SK-N-SH treated with all-trans-retinoic acid at 6 μM for 48 hours (cell line): ENCODE data around the gene MLPH.

Source experiments
- ATAC-seq: fragments of 200-7000 bp; cut with Tn5 transposase; 3 replicates; pipeline ENCODE4 v1.9.1; 2020; ENCODE audit warnings: mild to moderate bottlenecking, moderate library complexity
- ARNTL ChIP-seq: fragments of 450-650 bp; formaldehyde crosslinking; IDR thresholded peaks from 2 replicates; pipeline ENCODE4 v1.5.0; 2020; ENCODE audit warnings: low read depth, mild to moderate bottlenecking, moderate library complexity, borderline replicate concordance
- BACH2 ChIP-seq: fragments of 250-450 bp; sonication (Bioruptor Pico); IDR thresholded peaks from 2 replicates; pipeline ENCODE4 v1.9.0; 2021; ENCODE audit warnings: mild to moderate bottlenecking, borderline replicate concordance
- GLIS3 ChIP-seq: fragments of 250-450 bp; sonication (Bioruptor Pico); IDR thresholded peaks from 2 replicates; pipeline ENCODE4 v1.5.0; 2020; ENCODE audit warnings: mild to moderate bottlenecking, moderate library complexity
- ISL1 ChIP-seq: fragments of 250-450 bp; sonication (Bioruptor Pico); IDR thresholded peaks from 2 replicates; pipeline ENCODE4 v2.1.2; 2022; ENCODE audit warnings: mild to moderate bottlenecking, moderate library complexity
- OSR1 ChIP-seq: fragments of 250-450 bp; sonication (Bioruptor Pico); IDR thresholded peaks from 2 replicates; pipeline ENCODE4 v1.8.0; 2022; ENCODE audit warnings: moderate library complexity, mild to moderate bottlenecking, inconsistent platforms
- PPARA ChIP-seq: fragments of 250-450 bp; sonication (Bioruptor Pico); IDR thresholded peaks from 2 replicates; pipeline ENCODE4 v1.5.0; 2020; ENCODE audit warnings: mild to moderate bottlenecking, borderline replicate concordance
- RARB ChIP-seq: fragments of 250-450 bp; sonication (Bioruptor Pico); IDR thresholded peaks from 2 replicates; pipeline ENCODE4 v1.8.0; 2021; ENCODE audit warnings: mild to moderate bottlenecking, moderate library complexity
- SNAI2 ChIP-seq: fragments of 250-450 bp; sonication (Bioruptor Pico); IDR thresholded peaks from 2 replicates; pipeline ENCODE4 v1.5.0; 2020; ENCODE audit warnings: mild to moderate bottlenecking, moderate library complexity
- TCF4 ChIP-seq: fragments of 250-450 bp; sonication (Bioruptor Pico); IDR thresholded peaks from 2 replicates; pipeline ENCODE4 v1.8.0; 2021; ENCODE audit warnings: mild to moderate bottlenecking, moderate library complexity, borderline replicate concordance
- TOX ChIP-seq: fragments of 250-450 bp; sonication (Bioruptor Pico); IDR thresholded peaks from 2 replicates; pipeline ENCODE4 v1.8.0; 2021; ENCODE audit warnings: mild to moderate bottlenecking, moderate library complexity, borderline replicate concordance
- ZC3H10 ChIP-seq: fragments of 250-450 bp; sonication (Bioruptor Pico); IDR thresholded peaks from 2 replicates; pipeline ENCODE4 v1.5.1; 2021; ENCODE audit warnings: mild to moderate bottlenecking, moderate library complexity
- ZFP3 ChIP-seq: fragments of 250-450 bp; sonication (Bioruptor Pico); IDR thresholded peaks from 2 replicates; pipeline ENCODE4 v1.5.0; 2020; ENCODE audit warnings: mild to moderate bottlenecking, moderate library complexity
- ZFP30 ChIP-seq: fragments of 450-650 bp; formaldehyde crosslinking; IDR thresholded peaks from 2 replicates; pipeline ENCODE4 v1.5.0; 2022; ENCODE audit warnings: mild to moderate bottlenecking, moderate library complexity
- ZNF565 ChIP-seq: fragments of 450-650 bp; formaldehyde crosslinking; conservative IDR thresholded peaks from 2 replicates; pipeline ENCODE4 v1.5.0; 2020; ENCODE audit warnings: low read depth, mild to moderate bottlenecking, moderate library complexity
- ZNF70 ChIP-seq: fragments of 450-650 bp; formaldehyde crosslinking; IDR thresholded peaks from 2 replicates; pipeline ENCODE4 v1.5.0; 2020; ENCODE audit warnings: mild to moderate bottlenecking, moderate library complexity
- ZNF8 ChIP-seq: fragments of 450-650 bp; formaldehyde crosslinking; IDR thresholded peaks from 2 replicates; pipeline ENCODE4 v1.5.0; 2020; ENCODE audit warnings: mild to moderate bottlenecking, moderate library complexity
- TF ChIP-seq, protein P1 (sequence below): fragments of 250-450 bp; sonication (Bioruptor Pico); IDR thresholded peaks from 2 replicates; pipeline ENCODE4 v1.5.1; 2021; ENCODE audit warnings: mild to moderate bottlenecking, moderate library complexity
- TF ChIP-seq, protein P2 (sequence below): fragments of 250-450 bp; sonication (Bioruptor Pico); IDR thresholded peaks from 2 replicates; pipeline ENCODE4 v1.8.0; 2021; ENCODE audit warnings: low read depth, mild to moderate bottlenecking, moderate library complexity, borderline replicate concordance
- TF ChIP-seq, protein P3 (sequence below): fragments of 250-450 bp; sonication (Bioruptor Pico); IDR thresholded peaks from 2 replicates; pipeline ENCODE4 v1.8.0; 2020; ENCODE audit warnings: mild to moderate bottlenecking, moderate library complexity, borderline replicate concordance
- TF ChIP-seq, protein P4 (sequence below): fragments of 250-450 bp; sonication (Bioruptor Pico); IDR thresholded peaks from 2 replicates; pipeline ENCODE4 v1.5.1; 2020; ENCODE audit warnings: low read depth, mild to moderate bottlenecking, moderate library complexity

Gene MLPH

DNA sequence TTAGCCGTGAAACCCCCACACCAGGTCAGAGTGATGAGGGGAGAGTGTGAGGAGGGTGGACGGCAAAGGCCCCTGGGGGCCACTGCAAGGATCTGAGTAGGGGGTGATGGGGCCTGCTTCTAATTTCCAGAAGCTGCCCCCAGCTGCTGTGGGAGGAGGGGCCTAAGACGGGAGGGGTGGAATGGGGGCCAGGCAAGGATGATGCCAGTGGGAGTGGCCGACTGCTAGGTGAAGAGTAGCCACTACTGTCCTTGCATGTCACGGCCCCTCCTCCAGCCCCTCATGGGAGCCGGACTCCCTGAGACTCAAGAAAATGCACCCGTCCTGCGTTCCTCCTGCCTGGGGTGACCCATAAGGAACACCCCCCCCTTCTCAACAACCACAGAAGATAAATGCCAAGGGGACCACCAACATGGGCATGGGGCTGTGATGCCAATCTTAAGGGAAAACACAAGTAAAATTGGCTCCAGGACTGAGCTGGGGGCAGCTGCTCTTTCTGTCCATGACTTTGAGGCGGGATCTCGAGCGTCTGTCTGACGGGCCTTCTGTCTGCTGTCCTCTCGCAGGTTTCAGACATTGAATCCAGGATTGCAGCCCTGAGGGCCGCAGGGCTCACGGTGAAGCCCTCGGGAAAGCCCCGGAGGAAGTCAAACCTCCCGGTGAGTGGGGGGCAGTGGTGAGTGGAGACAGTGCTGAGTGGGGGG lies 55.1 kb downstream of the MLPH start:
- no peak for ATAC-seq
- TF ChIP-seq ZNF70 (CRISPR knock-in tag) = no peak
- no peak for TF ChIP-seq ZFP30
- TF ChIP-seq ARNTL (CRISPR knock-in tag) = no peak
- TF ChIP-seq GLIS3 = no peak
- no peak for TF ChIP-seq TOX (CRISPR knock-in tag)
- TF ChIP-seq TCF4 = no peak
- no peak for TF ChIP-seq ZNF8 (CRISPR knock-in tag)
- TF ChIP-seq, protein P1, sequence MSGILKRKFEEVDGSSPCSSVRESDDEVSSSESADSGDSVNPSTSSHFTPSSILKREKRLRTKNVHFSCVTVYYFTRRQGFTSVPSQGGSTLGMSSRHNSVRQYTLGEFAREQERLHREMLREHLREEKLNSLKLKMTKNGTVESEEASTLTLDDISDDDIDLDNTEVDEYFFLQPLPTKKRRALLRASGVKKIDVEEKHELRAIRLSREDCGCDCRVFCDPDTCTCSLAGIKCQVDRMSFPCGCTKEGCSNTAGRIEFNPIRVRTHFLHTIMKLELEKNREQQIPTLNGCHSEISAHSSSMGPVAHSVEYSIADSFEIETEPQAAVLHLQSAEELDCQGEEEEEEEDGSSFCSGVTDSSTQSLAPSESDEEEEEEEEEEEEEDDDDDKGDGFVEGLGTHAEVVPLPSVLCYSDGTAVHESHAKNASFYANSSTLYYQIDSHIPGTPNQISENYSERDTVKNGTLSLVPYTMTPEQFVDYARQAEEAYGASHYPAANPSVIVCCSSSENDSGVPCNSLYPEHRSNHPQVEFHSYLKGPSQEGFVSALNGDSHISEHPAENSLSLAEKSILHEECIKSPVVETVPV (CRISPR knock-in tag) = no peak
- TF ChIP-seq PPARA (CRISPR knock-in tag) = no peak
- TF ChIP-seq, protein P2, sequence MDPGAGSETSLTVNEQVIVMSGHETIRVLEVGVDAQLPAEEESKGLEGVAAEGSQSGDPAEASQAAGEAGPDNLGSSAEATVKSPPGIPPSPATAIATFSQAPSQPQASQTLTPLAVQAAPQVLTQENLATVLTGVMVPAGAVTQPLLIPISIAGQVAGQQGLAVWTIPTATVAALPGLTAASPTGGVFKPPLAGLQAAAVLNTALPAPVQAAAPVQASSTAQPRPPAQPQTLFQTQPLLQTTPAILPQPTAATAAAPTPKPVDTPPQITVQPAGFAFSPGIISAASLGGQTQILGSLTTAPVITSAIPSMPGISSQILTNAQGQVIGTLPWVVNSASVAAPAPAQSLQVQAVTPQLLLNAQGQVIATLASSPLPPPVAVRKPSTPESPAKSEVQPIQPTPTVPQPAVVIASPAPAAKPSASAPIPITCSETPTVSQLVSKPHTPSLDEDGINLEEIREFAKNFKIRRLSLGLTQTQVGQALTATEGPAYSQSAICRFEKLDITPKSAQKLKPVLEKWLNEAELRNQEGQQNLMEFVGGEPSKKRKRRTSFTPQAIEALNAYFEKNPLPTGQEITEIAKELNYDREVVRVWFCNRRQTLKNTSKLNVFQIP (CRISPR knock-in tag) = no peak
- TF ChIP-seq ZFP3 (CRISPR knock-in tag) = no peak
- TF ChIP-seq OSR1 (CRISPR knock-in tag) = no peak
- TF ChIP-seq SNAI2 = no peak
- TF ChIP-seq, protein P3, sequence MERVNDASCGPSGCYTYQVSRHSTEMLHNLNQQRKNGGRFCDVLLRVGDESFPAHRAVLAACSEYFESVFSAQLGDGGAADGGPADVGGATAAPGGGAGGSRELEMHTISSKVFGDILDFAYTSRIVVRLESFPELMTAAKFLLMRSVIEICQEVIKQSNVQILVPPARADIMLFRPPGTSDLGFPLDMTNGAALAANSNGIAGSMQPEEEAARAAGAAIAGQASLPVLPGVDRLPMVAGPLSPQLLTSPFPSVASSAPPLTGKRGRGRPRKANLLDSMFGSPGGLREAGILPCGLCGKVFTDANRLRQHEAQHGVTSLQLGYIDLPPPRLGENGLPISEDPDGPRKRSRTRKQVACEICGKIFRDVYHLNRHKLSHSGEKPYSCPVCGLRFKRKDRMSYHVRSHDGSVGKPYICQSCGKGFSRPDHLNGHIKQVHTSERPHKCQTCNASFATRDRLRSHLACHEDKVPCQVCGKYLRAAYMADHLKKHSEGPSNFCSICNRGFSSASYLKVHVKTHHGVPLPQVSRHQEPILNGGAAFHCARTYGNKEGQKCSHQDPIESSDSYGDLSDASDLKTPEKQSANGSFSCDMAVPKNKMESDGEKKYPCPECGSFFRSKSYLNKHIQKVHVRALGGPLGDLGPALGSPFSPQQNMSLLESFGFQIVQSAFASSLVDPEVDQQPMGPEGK (CRISPR knock-in tag) = no peak
- no peak for TF ChIP-seq ZC3H10 (CRISPR knock-in tag)
- TF ChIP-seq, protein P4, sequence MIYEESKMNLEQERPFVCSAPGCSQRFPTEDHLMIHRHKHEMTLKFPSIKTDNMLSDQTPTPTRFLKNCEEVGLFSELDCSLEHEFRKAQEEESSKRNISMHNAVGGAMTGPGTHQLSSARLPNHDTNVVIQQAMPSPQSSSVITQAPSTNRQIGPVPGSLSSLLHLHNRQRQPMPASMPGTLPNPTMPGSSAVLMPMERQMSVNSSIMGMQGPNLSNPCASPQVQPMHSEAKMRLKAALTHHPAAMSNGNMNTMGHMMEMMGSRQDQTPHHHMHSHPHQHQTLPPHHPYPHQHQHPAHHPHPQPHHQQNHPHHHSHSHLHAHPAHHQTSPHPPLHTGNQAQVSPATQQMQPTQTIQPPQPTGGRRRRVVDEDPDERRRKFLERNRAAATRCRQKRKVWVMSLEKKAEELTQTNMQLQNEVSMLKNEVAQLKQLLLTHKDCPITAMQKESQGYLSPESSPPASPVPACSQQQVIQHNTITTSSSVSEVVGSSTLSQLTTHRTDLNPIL = no peak
- no peak for TF ChIP-seq BACH2 (CRISPR knock-in tag)

DNA sequence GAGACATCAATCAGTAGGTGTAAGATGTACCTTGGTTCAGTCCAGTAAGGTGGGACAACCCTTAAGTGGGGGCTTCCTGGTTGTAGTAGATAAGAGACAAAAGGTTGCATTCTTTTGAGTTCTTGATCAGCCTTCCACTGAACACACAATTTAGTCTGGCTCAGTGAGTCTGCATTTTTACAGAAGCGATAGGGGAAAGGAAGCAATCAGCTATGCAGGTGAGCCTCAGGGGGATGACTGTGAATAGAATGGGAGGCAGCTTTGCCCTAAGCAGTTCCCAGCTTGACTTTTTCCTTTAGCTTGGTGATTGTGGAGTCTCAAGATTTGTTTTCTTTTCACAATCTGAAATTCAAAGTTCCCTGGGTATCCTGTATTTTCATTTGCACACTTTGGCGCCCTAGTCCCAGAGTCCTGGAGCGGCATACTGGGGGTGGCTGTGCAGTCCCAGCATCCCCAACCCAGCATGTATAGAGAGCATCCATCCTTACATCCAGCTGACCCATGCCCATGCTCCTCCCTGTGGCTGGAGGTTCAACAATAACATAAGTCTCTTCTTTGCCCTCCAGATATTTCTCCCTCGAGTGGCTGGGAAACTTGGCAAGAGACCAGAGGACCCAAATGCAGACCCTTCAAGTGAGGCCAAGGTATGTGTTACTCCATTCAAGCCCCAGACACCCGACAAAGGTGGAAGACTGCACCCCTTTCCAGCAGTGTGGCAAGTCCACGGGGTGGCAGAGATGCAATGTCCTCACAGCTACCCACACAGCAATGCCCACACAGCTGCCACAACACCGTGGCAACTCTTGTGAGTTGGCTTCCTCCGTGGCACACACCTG lies 59.2 kb downstream of the MLPH start:
- no peak for ATAC-seq
- TF ChIP-seq, protein P2 (CRISPR knock-in tag) = no peak
- TF ChIP-seq SNAI2 (no peak), ZNF70 (CRISPR knock-in tag) (no peak), TOX (CRISPR knock-in tag) (no peak), ZNF565 (CRISPR knock-in tag) (no peak)

DNA sequence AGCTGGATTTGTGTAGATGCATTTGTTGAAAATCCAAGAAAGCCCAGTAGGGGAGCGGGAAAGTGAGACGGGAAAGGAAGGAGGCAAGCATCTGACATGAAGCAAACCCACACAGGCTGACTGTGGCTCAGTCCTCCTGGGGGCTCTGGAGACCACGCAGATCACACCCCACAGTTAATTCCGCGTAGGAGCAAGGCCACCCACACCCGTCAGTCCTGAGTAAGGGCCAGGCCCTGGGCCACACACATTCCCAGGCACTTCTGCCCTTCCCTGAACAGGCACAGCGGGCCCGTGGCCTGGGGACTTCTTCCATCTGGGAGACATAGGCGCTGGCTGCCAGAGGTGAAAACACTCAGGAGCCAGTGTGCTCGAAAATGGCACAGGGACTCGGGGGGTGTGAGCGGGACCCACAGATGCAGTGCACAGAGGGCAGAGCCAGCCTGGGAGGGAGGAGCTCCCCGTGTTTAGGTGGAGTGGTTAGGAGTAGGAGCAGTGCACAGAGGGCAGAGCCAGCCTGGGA lies 59.9 kb downstream of the MLPH start:
- ATAC-seq = no peak; the same call in 2 of the 3 replicates
- no peak for TF ChIP-seq ZNF8 (CRISPR knock-in tag)
- TF ChIP-seq RARB (CRISPR knock-in tag) = no peak
- no peak for TF ChIP-seq GLIS3
- no peak for TF ChIP-seq PPARA (CRISPR knock-in tag)
- TF ChIP-seq TOX (CRISPR knock-in tag) = no peak
- TF ChIP-seq ZNF565 (CRISPR knock-in tag) = no peak
- no peak for TF ChIP-seq SNAI2
- TF ChIP-seq, protein P1 (CRISPR knock-in tag) = no peak
- TF ChIP-seq, protein P2 (CRISPR knock-in tag) = no peak
- no peak for TF ChIP-seq ZFP3 (CRISPR knock-in tag)
- no peak for TF ChIP-seq BACH2 (CRISPR knock-in tag)
- no peak for TF ChIP-seq ZC3H10 (CRISPR knock-in tag)
- no peak for TF ChIP-seq OSR1 (CRISPR knock-in tag)
- no peak for TF ChIP-seq ISL1 (CRISPR knock-in tag)
- TF ChIP-seq ARNTL (CRISPR knock-in tag) = no peak
- no peak for TF ChIP-seq TCF4
